ENCODE data around the gene CHMP4A.
A peak's percentile ranks its signal among the peaks of the same experiment; 100 is the strongest.

CHMP4A gene

GRCh38 chr14:24182110-24182882 is 31.0 kb downstream of the CHMP4A start:
- TF ChIP-seq Cebpa-rat (IDR thresholded peaks at IDR 0.05), result no peak
- Histone ChIP-seq H3K36me3 (peaks cover 89 to 100% (median 97%) of the 10 kb centered on the region in 11 experiments), H3K27ac (no peak overlapping the region), H3K27me3 (no peaks in the 10 kb centered on the region), H4K20me1 (peaks cover 0 to 92% (median 46%) of the 10 kb centered on the region in 11 experiments; a peak in 20 of 22 replicates), H3K9ac (no peak overlapping the region), H3K4me2 (no peak overlapping the region), H3K9me3 (replicated peaks in 1 of 11) (no peaks in the 10 kb centered on the region), H3K4me3 (no peak overlapping the region), H3K4me1 (peaks cover 5 to 45% (median 39%) of the 10 kb centered on the region in 10 experiments)

GRCh38 chr14:24181371-24182077 is 31.8 kb downstream of the CHMP4A start:
- Histone ChIP-seq H3K36me3 (peaks cover 92 to 100% (median 97%) of the 10 kb centered on the region in 11 experiments), H3K9ac (no peak overlapping the region; a peak in 1 of 22 replicates), H3K4me2 (no peak overlapping the region), H4K20me1 (peaks cover 0 to 91% (median 45%) of the 10 kb centered on the region in 11 experiments; a peak in 20 of 22 replicates), H3K9me3 (replicated peaks in 1 of 11) (no peaks in the 10 kb centered on the region), H3K4me3 (no peak overlapping the region), H3K27me3 (no peaks in the 10 kb centered on the region), H3K27ac (no peak overlapping the region), H3K4me1 (peaks cover 0 to 37% (median 32%) of the 10 kb centered on the region in 10 experiments; a peak in 18 of 20 replicates)
- TF ChIP-seq Cebpa-rat (IDR thresholded peaks at IDR 0.05), result no peak

GRCh38 chr14:24179961-24180796 is 33.1 kb downstream of the CHMP4A start:
- H3K9me3 ChIP-seq (replicated peaks in 1 of 11), result no peaks in the 10 kb centered on the region
- peak overlapping the region in 10 of 11 experiments; percentile 9 to 57 (median 38); a peak in 16 of 22 replicates for H3K9ac ChIP-seq
- no peak overlapping the region for H3K4me3 ChIP-seq
- H3K27me3 ChIP-seq, result no peaks in the 10 kb centered on the region
- no peak for TF ChIP-seq Cebpa-rat (IDR thresholded peaks at IDR 0.05)
- peaks cover 0 to 37% (median 31%) of the 10 kb centered on the region in 10 experiments; a peak in 18 of 20 replicates for H3K4me1 ChIP-seq
- peaks cover 81 to 97% (median 89%) of the 10 kb centered on the region in 11 experiments for H3K36me3 ChIP-seq
- peak overlapping the region in 9 of 11 experiments; percentile 41 to 75 (median 59); a peak in 18 of 22 replicates for H3K4me2 ChIP-seq
- peak overlapping the region in 7 of 11 experiments; percentile 21 to 63 (median 39); a peak in 13 of 22 replicates for H3K27ac ChIP-seq
- H4K20me1 ChIP-seq, result peaks cover 0 to 82% (median 45%) of the 10 kb centered on the region in 11 experiments; a peak in 20 of 22 replicates

- peaks cover 0 to 75% (median 45%) of the 10 kb centered on the region in 11 experiments; a peak in 20 of 22 replicates for H4K20me1 ChIP-seq
- H3K9me3 ChIP-seq (replicated peaks in 1 of 11), result no peaks in the 10 kb centered on the region
- peak overlapping the region in 10 of 11 experiments; percentile 3 to 75 (median 59); a peak in 18 of 22 replicates for H3K4me2 ChIP-seq
- peak overlapping the region in 7 of 11 experiments; percentile 21 to 63 (median 39); a peak in 11 of 22 replicates for H3K27ac ChIP-seq
- H3K27me3 ChIP-seq, result no peaks in the 10 kb centered on the region
- H3K4me1 ChIP-seq, result peaks cover 0 to 37% (median 31%) of the 10 kb centered on the region in 10 experiments; a peak in 18 of 20 replicates
- H3K36me3 ChIP-seq, result peaks cover 73 to 97% (median 81%) of the 10 kb centered on the region in 11 experiments
- peak overlapping the region in 1 of 10 experiments; percentile 3; a peak in 1 of 20 replicates for H3K4me3 ChIP-seq
- TF ChIP-seq Cebpa-rat (IDR thresholded peaks at IDR 0.05), result no peak
- peak overlapping the region in 10 of 11 experiments; percentile 9 to 57 (median 38); a peak in 17 of 22 replicates for H3K9ac ChIP-seq
Measured at GRCh38 chr14:24179294-24179960, 33.9 kb downstream of the CHMP4A start.

GRCh38 chr14:24178399-24179178 is 34.7 kb downstream of the CHMP4A start:
- Histone ChIP-seq H3K27me3 (no peaks in the 10 kb centered on the region), H3K4me3 (no peak overlapping the region), H3K9ac (peak overlapping the region in 8 of 11 experiments; percentile 24 to 57 (median 36); a peak in 11 of 22 replicates), H3K4me1 (peaks cover 0 to 37% (median 31%) of the 10 kb centered on the region in 10 experiments; a peak in 18 of 20 replicates), H3K27ac (peak overlapping the region in 4 of 11 experiments; percentile 26 to 63 (median 48); a peak in 4 of 22 replicates), H3K36me3 (peaks cover 66 to 99% (median 75%) of the 10 kb centered on the region in 11 experiments), H3K4me2 (peak overlapping the region in 10 of 11 experiments; percentile 3 to 75 (median 59); a peak in 17 of 22 replicates), H4K20me1 (peaks cover 0 to 70% (median 45%) of the 10 kb centered on the region in 11 experiments; a peak in 20 of 22 replicates), H3K9me3 (replicated peaks in 1 of 11) (no peaks in the 10 kb centered on the region)
- TF ChIP-seq Cebpa-rat (IDR thresholded peaks at IDR 0.05), result no peak

GRCh38 chr14:24177891-24178290 is 35.4 kb downstream of the CHMP4A start:
- Histone ChIP-seq H3K27me3 (peaks cover 0 to 1% (median 0%) of the 10 kb centered on the region in 11 experiments; a peak in 1 of 22 replicates), H4K20me1 (peaks cover 0 to 70% (median 45%) of the 10 kb centered on the region in 11 experiments; a peak in 21 of 22 replicates), H3K36me3 (peaks cover 59 to 100% (median 68%) of the 10 kb centered on the region in 11 experiments), H3K4me1 (peaks cover 0 to 39% (median 31%) of the 10 kb centered on the region in 10 experiments; a peak in 18 of 20 replicates), H3K4me3 (no peak overlapping the region), H3K9me3 (replicated peaks in 1 of 11) (no peaks in the 10 kb centered on the region), H3K27ac (no peak overlapping the region), H3K9ac (peak overlapping the region in 1 of 11 experiments; percentile 24; a peak in 1 of 22 replicates), H3K4me2 (no peak overlapping the region)
- no peak for TF ChIP-seq Cebpa-rat (IDR thresholded peaks at IDR 0.05)

Data from BLaER1 treated with 17β-estradiol and CSF1 and Interleukin-3, amounts not matched to agents 10 nM and 100 nM (cell line).